NT2/D1 (cell line): ENCODE results near the gene TMEM11.

Experiments used
- SUZ12 ChIP-seq: IDR thresholded peaks from 2 replicates; pipeline ENCODE4 v1.6.1; 2011; ENCODE audit not compliant: insufficient read length, insufficient read depth; ENCODE audit errors: extremely low read depth
- YY1 ChIP-seq: IDR thresholded peaks from 2 replicates; pipeline ENCODE4 v1.6.1; 2011; ENCODE audit not compliant: insufficient read length, insufficient read depth

- TF ChIP-seq YY1: no peak
- TF ChIP-seq SUZ12: no peak
Measured at GRCh38 chr17:21258593-21258992, 44.6 kb upstream of the TMEM11 start.
